ENCODE data around the gene DIS3. TPM values are rescaled to one million over a fixed set of nuclear protein-coding genes. Genes with fewer than 3 reads are reported as not detected.

The DIS3 gene
- total RNA-seq, 1 donor from 2014 or later, result 33.1 TPM

- H3K36me3 Mint-ChIP-seq (ENCODE audit: unreplicated experiment), result no peaks in the 10 kb centered on the region
- TF ChIP-seq CTCF (IDR thresholded peaks at IDR 0.05; ENCODE audit: partially characterized antibody, unreplicated experiment), result no peak
- no peaks in the 10 kb centered on the region for H3K4me1 Mint-ChIP-seq (ENCODE audit: low read depth, unreplicated experiment)
- H3K27ac Mint-ChIP-seq (ENCODE audit: unreplicated experiment), result no peak overlapping the region
- DNase-seq, result no peak
- no peak overlapping the region for H3K4me3 Mint-ChIP-seq (ENCODE audit: unreplicated experiment)
- no peaks in the 10 kb centered on the region for H3K27me3 Mint-ChIP-seq (ENCODE audit: unreplicated experiment)
- no peaks in the 10 kb centered on the region for H3K9me3 Mint-ChIP-seq (ENCODE audit: unreplicated experiment)
These were observed 36.4 kb downstream of the DIS3 start for GRCh38 chr13:72745260-72745659.

GRCh38 chr13:72740015-72740414, 41.7 kb downstream of the DIS3 start:
- no peak for DNase-seq
- Mint-ChIP-seq H3K27me3 (ENCODE audit: unreplicated experiment) (no peaks in the 10 kb centered on the region), H3K4me3 (ENCODE audit: unreplicated experiment) (no peak overlapping the region), H3K9me3 (ENCODE audit: unreplicated experiment) (no peaks in the 10 kb centered on the region), H3K36me3 (ENCODE audit: unreplicated experiment) (no peaks in the 10 kb centered on the region), H3K4me1 (ENCODE audit: low read depth, unreplicated experiment) (no peaks in the 10 kb centered on the region), H3K27ac (ENCODE audit: unreplicated experiment) (no peak overlapping the region)
- no peak for TF ChIP-seq CTCF (IDR thresholded peaks at IDR 0.05; ENCODE audit: partially characterized antibody, unreplicated experiment)

GRCh38 chr13:72737033-72737432, 44.7 kb downstream of the DIS3 start:
- Mint-ChIP-seq H3K9me3 (ENCODE audit: unreplicated experiment) (no peaks in the 10 kb centered on the region), H3K36me3 (ENCODE audit: unreplicated experiment) (no peaks in the 10 kb centered on the region)

GRCh38 chr13:72728290-72728605, 53.5 kb downstream of the DIS3 start:
- no peak for DNase-seq
- H3K4me1 Mint-ChIP-seq (ENCODE audit: low read depth, unreplicated experiment), result peaks cover 9% of the 10 kb centered on the region
- peaks cover 3% of the 10 kb centered on the region for H3K9me3 Mint-ChIP-seq (ENCODE audit: unreplicated experiment)
- H3K27ac Mint-ChIP-seq (ENCODE audit: unreplicated experiment), result peak overlapping the region; percentile 43
- peaks cover 4% of the 10 kb centered on the region for H3K27me3 Mint-ChIP-seq (ENCODE audit: unreplicated experiment)
- peak overlapping the region; percentile 95 for H3K4me3 Mint-ChIP-seq (ENCODE audit: unreplicated experiment)
- TF ChIP-seq CTCF (IDR thresholded peaks at IDR 0.05; ENCODE audit: partially characterized antibody, unreplicated experiment), result no peak
- no peaks in the 10 kb centered on the region for H3K36me3 Mint-ChIP-seq (ENCODE audit: unreplicated experiment)

More at GRCh38 chr13:72737033-72737432, 44.7 kb downstream of the DIS3 start:
- no peak for DNase-seq
- no peaks in the 10 kb centered on the region for H3K27me3 Mint-ChIP-seq (ENCODE audit: unreplicated experiment)
- H3K27ac Mint-ChIP-seq (ENCODE audit: unreplicated experiment), result no peak overlapping the region
- TF ChIP-seq CTCF (IDR thresholded peaks at IDR 0.05; ENCODE audit: partially characterized antibody, unreplicated experiment), result no peak
- no peaks in the 10 kb centered on the region for H3K4me1 Mint-ChIP-seq (ENCODE audit: low read depth, unreplicated experiment)
- no peak overlapping the region for H3K4me3 Mint-ChIP-seq (ENCODE audit: unreplicated experiment)

- Mint-ChIP-seq H3K36me3 (ENCODE audit: unreplicated experiment) (no peaks in the 10 kb centered on the region), H3K4me3 (ENCODE audit: unreplicated experiment) (peak within 1 kb of the TSS; percentile 95), H3K27me3 (ENCODE audit: unreplicated experiment) (peaks cover 4% of the 10 kb centered on the region), H3K9me3 (ENCODE audit: unreplicated experiment) (peaks cover 3% of the 10 kb centered on the region), H3K4me1 (ENCODE audit: low read depth, unreplicated experiment) (peaks cover 14% of the 10 kb centered on the region), H3K27ac (ENCODE audit: unreplicated experiment) (peak within 1 kb of the TSS; percentile 74)
- no peak for TF ChIP-seq CTCF (IDR thresholded peaks at IDR 0.05; ENCODE audit: partially characterized antibody, unreplicated experiment)
- DNase-seq, result peak; percentile 94
These were observed 54.0 kb downstream of the DIS3 start, which contains the start of the genes BORA and MZT1 for GRCh38 chr13:72727417-72728289. Gene BORA (plus strand): TSS chr13:72727923. CDS start chr13:72728941, 1,018 bp downstream. Gene MZT1 (minus strand): TSS chr13:72727629. CDS start chr13:72727602, 27 bp downstream.
